ENCODE results near the gene GRIA1.

The GRIA1 gene

DNA sequence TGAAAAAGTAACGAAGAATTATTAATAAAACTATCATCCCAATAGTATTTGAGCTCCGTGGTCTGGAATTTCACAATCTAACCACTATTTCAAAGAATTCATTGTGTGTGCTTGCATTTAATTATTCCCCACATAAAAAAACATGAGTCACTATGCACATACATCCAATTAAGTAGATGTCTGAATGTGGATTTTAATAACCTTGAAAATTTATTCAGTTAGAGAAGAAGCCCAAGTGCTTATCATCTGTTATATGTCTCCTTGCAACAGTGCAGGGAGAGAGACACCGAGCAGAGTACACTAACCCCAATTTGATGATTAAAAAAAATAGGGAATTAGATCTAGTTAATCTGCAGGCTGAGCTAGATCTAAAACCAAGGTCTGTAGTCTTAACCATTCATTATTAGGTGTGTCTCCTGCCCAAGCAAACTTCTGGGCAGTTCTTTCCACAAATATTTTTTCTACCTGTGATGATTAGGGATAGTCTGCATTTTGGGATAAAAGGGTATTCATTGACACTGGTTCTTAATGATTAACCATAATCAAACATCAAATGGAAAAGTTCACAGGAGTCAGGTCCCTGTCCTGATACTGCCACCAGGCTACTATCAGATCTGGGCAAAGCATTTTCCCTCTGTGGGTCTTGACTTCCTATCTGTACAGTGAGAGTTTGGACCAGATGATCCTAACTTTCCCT lies 164.2 kb downstream of the GRIA1 start:
- in situ Hi-C loops (cut with HindIII; ENCODE audit: low sequenced_read_pairs) = no loop called here

DNA sequence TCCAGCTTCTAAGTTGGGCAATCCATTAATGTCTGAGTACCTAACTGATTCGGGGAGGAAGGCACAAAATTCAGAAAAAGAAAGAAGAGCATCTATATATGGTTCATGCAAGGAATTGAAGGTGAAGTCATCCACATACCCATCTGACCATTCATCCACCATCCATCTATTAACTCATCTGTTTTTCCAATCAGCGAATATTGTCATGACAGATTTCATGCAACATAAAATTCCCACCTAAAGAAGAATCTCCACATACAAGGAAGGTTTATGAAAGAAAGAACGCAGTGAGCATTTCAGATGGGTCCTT lies 164.7 kb downstream of the GRIA1 start:
- in situ Hi-C loops (cut with HindIII; ENCODE audit: low sequenced_read_pairs) = no loop called here

DNA sequence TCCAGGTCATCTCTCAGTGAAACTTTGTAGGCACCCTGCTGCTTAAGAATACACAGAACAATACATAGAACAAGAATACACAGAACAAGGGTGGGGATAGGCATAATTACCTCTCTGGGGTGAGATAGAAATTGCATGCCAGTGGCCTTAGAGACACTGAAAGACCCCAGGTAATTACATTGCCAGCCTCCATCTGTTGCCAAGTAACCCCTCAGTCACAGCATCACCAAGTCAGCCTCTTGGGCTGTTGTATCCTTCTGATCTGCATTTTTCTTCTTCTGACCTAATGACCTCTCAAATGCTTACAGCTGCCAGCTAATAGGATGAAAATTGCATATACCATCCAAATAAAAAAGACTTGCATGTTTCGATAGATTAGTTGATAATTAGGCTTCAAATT lies 167.7 kb downstream of the GRIA1 start:
- in situ Hi-C loops (cut with HindIII; ENCODE audit: low sequenced_read_pairs) = no loop called here

DNA sequence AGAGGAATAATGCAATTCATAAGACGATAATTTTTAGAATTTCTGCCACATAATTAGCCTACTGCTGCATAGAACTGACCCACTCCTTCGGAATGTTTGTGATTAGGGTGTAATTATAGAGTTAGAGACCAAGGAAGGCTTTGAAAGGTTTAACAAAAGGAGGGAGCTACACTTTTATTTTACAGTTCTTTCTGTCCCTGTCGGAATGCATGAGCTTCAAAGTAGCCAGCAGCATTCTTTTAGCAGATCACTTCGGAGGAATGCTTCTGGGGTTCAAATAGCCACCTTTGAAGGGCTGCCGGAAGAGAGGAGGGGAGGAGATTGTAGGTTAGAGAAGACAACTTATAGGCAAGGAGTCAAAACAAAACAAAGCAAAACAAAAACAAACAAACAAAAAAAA lies 168.1 kb downstream of the GRIA1 start:
- in situ Hi-C loops (cut with HindIII; ENCODE audit: low sequenced_read_pairs) = no loop called here

DNA sequence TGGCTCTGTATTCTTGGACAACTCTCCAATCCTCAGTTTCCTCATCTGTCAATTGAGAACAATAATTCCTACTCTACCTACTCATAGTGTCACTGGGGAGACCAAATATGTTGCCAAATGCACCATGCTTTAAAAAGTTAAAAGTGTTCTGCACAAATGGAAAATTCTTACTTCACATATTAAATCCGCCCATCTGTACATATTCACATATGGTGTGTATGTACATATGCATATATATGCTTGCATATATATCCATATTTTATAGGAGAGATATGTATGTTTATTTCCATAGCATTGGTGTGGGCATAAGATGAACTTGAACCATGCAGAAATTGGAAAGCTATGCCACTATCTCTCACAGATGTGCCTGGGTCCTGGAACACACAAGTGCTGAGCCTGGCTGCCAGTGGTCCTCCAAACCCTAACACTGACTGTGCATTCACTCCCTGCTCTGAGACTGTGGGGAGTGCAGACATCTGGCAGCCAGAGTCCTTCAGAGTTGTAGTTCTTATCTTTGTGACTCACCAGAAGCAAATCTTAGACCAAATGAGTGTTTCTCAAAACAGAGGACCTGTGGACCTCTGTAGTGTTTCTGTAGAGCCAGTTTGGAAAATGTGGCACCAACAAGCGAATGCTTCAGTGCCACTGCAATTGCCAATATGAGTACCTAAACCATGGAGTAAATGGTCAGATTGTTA lies 168.7 kb downstream of the GRIA1 start:
- in situ Hi-C loops (cut with HindIII; ENCODE audit: low sequenced_read_pairs) = no loop called here

DNA sequence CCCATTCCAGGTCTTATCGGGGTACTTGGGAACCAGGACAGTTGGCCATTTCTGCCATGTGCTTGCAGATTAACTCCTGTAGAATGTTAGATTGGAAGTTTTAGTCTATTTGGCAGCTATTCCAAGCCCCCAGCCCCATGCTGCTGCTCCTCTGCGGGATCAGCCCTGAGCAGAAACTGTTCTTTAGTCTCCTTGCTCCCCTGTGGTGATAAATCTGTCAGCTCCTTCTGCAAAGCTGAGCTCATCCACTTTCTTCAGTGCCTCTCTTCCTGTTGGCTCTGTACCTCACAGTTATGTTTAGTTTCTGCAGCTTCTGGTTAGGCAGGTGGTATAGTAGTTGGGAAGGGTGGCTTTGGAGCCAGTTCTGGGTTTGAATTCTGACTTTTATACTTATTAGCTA lies 170.4 kb downstream of the GRIA1 start:
- in situ Hi-C loops (cut with HindIII; ENCODE audit: low sequenced_read_pairs) = no loop called here

DNA sequence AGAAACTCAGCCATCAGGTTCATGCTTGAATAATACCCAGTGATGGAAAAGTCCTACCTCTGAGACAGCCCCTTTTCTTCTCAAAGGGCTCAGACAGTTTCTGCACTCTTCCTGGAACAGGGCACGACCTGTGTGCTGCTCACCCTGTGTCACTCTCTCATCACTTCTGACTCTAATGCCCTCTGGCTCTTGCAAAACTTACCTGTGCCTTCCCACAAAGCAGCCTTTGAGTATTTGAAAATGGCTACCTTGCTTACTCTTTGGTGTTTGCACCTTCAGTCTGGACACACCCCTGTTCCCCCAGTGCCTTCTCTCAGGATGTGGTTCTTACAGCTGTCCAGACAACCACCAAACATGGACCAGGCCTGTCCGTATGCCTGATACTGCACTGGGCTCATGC lies 171.4 kb downstream of the GRIA1 start:
- in situ Hi-C loops (cut with HindIII; ENCODE audit: low sequenced_read_pairs) = no loop called here

DNA sequence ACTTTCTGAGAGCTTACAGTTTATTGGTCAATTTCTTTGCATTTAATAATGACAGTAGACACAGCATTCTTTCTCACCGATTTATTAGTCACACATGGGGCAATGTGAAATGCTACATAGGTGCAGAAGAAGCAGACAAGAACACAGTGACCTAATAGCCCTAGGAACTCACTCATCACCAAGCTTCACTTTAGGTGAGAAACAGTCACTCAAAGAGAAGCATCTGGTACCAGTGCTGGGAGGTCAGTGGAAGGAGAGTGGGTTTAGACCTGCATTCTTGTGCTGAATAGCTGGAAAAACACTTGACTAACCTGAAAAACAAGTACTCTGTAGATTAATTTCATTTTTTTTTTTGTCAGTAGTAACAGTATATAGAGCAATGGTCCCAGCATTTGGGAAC lies 179.6 kb downstream of the GRIA1 start:
- in situ Hi-C loops (cut with HindIII; ENCODE audit: low sequenced_read_pairs) = no loop called here

DNA sequence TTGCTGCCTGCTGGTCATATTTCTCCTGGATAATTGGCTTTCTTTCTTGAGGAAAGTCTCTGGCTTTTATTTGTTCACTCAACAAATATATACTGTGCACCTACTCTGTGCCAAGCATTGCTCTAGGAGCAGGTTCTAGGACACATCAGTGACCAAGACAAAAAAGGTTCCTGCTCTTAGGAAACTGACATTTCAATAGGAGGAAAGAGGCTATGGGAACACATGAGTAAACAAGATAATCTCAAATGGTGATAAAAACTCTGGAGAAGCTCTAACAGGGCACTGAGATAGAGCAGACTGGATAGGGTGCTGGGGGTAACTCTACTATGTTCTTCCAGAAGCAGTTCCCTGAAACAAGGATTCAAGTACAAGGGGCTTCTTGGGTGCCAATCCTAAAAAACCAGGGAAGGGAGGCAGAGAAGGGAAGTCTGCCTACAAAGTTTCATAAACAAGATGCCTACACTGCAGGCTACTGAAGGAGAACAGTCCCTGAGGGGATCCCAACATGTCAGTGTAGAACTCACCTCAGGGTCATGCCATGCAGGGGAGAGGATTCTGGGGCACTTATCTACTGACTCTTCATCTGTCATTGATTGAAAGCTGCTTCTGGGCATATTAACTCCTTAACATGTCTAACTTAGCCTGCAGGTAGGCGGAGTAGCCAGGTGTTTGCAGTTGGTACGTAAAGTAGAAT lies 181.3 kb downstream of the GRIA1 start:
- in situ Hi-C loops (cut with HindIII; ENCODE audit: low sequenced_read_pairs) = no loop called here

DNA sequence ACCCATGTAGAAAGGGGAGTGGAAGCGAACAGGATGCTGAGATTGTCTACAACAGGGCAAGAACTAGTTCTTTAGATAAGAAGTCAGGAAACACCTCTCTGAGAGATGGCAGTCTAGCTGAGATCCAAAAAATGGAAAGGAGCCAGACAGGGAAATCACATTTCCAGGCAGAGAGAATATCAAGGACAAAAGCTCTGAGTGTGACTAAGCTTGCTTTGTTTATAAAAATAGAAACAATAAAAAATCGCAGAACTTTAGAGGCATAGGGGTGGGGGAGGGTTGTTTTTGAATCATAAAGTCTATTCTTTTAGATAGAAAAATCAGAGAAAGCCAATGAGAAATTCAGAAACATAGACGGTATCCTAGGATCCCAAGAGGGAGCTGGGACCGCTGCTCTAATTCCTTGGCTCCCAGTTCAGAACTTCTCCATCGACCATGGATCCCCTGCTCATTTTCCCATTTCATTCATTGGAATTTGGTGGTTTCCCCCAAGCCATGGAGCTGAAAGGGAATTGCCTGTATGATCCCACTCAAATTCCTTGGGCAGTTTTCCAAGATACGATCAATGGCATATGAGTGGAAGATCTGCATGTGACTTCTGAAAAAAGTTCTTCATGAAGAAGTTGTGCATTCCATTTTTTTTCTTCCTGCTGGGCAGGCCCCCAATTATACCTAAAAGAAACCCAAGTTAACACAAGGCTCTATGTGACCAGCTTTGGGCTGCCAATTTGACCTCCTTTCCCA lies 182.0 kb downstream of the GRIA1 start:
- in situ Hi-C loops (cut with HindIII; ENCODE audit: low sequenced_read_pairs) = no loop called here

DNA sequence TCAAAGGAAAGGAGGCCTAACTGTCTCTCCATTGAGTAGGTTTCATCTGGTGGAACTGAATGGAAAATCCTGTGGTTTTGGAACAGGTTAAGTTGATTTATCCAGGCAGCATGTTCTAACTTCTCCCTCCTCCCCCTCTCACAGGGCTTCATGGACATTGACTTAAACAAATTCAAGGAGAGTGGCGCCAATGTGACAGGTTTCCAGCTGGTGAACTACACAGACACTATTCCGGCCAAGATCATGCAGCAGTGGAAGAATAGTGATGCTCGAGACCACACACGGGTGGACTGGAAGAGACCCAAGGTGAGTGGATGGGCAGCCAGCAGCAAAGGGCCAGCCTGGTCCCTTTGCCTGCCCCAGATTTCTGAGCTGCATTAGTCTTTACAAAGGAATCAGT lies 183.9 kb downstream of the GRIA1 start:
- in situ Hi-C loops (cut with HindIII; ENCODE audit: low sequenced_read_pairs) = no loop called here

DNA sequence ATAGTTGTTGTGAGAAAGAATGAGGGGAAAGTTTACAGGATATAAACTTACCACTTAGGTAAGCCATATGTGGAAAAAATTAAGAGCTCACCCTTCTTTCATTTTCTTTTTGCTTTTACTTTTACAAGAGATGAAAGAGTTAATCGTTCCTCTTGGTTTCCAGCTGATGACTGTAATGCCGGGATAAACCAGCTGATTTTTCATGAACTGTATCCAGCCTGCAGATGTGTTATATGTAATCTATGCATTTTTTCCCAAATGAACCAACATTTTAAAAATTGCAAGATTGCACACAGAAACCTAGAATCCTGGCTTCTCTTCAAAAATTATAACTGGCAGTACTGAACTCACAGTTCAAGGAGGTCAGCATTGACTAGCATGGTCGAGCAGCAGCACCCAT lies 185.9 kb downstream of the GRIA1 start:
- in situ Hi-C loops (cut with HindIII; ENCODE audit: low sequenced_read_pairs) = no loop called here

DNA sequence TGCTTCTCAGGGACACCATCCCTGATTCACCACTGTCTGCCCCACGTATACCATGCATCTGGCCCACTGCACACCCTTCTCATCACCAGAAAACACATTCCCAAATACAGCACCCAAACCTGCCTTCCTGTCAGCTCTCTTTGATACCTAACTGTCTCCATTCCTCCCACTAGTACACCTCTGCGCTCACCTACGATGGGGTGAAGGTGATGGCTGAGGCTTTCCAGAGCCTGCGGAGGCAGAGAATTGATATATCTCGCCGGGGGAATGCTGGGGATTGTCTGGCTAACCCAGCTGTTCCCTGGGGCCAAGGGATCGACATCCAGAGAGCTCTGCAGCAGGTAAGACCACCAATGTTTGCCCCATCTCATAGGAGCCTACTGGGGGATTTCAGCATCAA lies 186.4 kb downstream of the GRIA1 start:
- in situ Hi-C loops (cut with HindIII; ENCODE audit: low sequenced_read_pairs) = no loop called here

DNA sequence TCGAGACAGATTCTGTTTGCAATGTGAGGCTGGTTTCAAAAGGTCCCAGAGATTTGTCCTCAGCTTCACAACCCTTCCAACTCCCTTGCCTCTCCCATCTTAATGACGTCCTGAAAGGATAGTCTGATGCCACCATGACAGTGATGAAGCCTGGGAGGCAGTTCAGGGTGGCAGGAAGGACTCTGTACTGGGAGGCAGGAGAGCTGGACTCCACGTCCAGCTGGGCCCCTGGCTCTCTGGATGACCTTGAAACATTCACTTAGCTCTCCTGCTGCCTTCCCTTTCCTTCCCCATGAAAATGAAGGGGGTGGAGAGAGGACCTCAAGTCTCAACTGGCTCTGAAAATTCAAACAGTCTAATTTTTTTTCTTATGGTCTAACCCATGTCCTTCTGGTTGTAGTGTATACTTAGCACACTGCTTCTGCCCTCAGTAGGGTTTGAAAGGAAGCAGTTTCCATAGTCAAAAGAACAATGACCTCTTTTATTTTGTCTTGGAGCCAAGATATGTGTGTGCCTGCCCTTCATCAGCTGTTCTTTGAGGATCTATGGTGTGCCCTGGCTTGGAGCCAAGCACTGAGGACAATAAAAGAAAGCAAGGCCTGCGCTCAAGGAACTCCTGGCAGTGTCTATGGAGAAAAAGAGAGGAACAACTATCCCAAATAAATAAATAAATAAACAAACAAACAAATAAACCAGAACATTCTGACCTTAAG lies 188.3 kb downstream of the GRIA1 start:
- in situ Hi-C loops (cut with HindIII; ENCODE audit: low sequenced_read_pairs) = no loop called here

DNA sequence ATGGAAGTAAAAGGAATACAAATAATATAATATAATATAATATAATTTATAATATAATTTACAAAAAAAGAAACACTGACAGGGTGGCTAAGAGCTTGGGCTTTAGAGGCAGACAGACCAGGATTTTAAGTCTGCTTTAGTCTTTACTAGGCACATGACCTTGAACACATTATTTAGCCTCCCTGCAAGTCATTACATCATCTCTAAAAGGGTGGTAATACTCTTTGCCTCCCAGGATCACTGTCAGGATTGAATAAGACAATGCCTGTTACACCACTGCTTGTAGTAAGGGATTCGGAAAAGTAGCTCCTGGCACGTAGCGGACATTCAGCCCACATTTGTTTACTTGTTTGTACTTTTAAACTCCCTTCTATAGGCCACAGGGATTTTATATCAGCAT lies 199.8 kb downstream of the GRIA1 start:
- in situ Hi-C loops (cut with HindIII; ENCODE audit: low sequenced_read_pairs) = no loop called here

DNA sequence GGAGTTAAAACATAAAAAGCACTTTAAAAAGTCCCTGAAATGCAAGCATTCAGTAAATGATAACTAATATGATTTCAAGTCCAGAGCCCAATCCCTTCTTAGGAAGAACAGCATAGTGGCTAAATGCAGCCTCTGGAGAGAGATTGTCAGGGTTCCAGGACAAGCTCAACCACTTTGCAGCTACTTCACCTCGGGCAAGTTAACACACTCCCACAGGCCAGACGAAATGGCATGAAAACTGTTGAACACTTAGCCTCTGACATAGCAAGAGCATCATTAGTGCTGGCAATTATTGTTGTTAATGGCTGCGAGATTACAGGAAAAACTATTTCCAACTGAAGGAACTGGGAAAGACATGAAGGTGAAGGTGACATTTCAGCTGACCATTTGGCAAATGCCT lies 205.8 kb downstream of the GRIA1 start:
- in situ Hi-C loops (cut with HindIII; ENCODE audit: low sequenced_read_pairs) = no loop called here

DNA sequence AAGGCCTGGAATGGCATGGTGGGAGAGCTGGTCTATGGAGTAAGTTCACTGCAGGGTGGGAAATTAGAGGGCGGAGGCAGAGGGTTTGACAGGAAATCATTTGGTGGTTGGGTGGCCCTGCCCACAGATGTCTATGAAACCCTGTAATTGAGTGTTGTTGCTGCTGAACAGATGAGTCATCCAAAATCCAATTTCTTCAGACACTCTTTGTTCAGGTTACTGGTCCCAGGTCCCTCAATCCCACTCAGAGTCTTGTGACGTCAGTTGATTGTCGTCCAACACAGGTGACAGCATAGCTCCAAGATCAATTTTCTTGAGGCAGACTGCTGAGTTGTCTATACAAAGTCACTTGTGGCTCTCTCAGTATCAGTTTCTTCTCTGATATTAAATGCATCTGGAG lies 208.6 kb downstream of the GRIA1 start:
- in situ Hi-C loops (cut with HindIII; ENCODE audit: low sequenced_read_pairs) = no loop called here

DNA sequence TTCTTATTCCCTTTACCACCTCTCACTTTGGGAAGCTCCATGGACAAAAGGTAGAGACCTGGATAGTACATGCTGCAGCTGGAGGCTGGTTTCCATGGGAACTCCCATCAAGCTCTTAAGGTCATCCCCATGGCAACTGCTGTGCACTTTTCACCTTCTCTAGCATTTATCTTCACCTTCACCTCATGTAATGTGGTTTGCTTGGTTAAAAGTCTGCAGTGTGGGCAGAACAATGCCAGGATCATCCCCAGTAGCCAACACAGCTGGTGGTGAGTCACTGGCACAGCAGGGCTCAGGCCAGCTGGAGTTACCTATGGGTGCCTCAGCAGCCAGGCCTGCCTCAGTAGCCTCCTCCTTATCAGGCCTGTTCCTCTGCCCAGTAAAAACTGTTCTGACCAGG lies 210.5 kb downstream of the GRIA1 start:
- in situ Hi-C loops (cut with HindIII; ENCODE audit: low sequenced_read_pairs) = no loop called here

DNA sequence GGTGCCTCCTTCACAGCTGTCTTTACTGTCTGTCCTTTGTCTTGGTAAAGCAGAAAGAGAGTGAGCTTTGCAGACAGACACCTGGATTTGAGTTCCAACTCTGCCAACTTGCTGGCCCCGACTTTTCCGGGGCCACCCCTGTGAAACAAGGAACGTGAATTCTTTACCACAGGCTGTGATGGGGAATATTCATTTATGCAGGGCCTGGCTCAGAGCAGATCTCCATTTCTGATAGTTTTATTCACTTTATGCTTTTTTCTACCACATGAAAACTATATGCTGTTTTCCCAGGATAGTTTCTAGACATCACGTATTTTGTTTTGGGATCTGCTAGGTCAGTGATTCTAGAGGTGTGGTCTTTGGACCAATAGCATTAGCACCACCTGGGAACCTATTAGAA lies 211.8 kb downstream of the GRIA1 start:
- in situ Hi-C loops (cut with HindIII; ENCODE audit: low sequenced_read_pairs) = no loop called here

DNA sequence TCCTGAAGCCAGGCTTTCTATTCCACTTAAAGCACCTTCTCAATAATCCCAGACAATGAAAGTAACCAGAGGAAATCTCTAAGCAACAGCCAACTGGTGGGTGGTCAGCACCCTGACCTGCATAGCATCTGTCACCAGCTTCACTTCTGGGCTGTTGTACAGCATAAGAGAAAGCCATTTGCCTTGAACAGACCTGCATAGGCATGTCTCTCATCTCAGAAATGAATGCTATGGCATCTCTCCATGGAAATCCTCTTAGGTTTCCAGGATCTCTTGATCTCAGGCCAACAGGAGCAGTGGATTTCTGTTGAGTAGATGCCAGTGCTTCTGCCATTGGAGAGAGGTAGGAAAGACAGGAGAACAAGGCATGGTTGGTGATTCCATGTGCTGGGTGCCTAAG lies 213.6 kb downstream of the GRIA1 start:
- in situ Hi-C loops (cut with HindIII; ENCODE audit: low sequenced_read_pairs) = no loop called here

DNA sequence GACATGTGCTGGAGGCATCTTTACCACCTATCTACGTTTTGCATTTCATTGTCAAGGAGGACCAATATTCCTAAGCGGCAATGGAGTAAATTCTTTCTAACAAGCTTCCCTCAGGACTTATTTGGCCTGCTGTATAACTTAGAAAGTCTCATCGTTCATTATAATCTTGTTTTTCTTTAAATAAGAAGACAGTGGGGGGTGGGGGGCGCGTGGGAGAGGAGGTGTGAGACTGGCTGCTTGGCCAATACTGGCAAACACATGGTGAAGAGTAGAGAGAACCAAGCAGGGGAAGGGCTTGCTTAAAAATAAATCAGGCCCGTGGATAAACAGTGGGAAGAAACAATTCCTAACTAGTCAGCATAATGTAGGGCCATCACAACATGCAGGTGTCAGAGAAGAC lies 217.2 kb downstream of the GRIA1 start:
- in situ Hi-C loops (cut with HindIII; ENCODE audit: low sequenced_read_pairs) = no loop called here

Data from DLD1 (cell line).